Esophagus muscularis mucosa (tissue), 4 donors: ENCODE measurements around the gene CALB2.

ENCODE experiments used
- CTCF ChIP-seq, 3 experiments: fragments of 200-600 bp in 2 of 3; fragments of 450-650 bp in 1 of 3; sonication (generic) in 2 of 3; IDR thresholded peaks; one replicate each; pipeline ENCODE4 v1.5.1; 2017 to 2019; ENCODE audit warnings: antibody characterized with exemption in 3 of 3, mild to moderate bottlenecking in 2 of 3, moderate library complexity in 1 of 3
- EP300 ChIP-seq: sonication (generic); formaldehyde crosslinking; IDR thresholded peaks from one replicate; pipeline ENCODE4 v1.6.1; 2017; ENCODE audit warnings: antibody characterized with exemption
- POLR2A ChIP-seq: fragments of 450-650 bp; IDR thresholded peaks from one replicate; pipeline ENCODE4 v1.6.1; 2017; ENCODE audit warnings: antibody characterized with exemption, moderate library complexity, mild to moderate bottlenecking, low read depth
- POLR2AphosphoS5 ChIP-seq, 2 donors: sonication (generic); formaldehyde crosslinking; IDR thresholded peaks; one replicate each; pipeline ENCODE4 v1.6.1; 2017; ENCODE audit warnings: antibody characterized with exemption in 2 of 2

DNA sequence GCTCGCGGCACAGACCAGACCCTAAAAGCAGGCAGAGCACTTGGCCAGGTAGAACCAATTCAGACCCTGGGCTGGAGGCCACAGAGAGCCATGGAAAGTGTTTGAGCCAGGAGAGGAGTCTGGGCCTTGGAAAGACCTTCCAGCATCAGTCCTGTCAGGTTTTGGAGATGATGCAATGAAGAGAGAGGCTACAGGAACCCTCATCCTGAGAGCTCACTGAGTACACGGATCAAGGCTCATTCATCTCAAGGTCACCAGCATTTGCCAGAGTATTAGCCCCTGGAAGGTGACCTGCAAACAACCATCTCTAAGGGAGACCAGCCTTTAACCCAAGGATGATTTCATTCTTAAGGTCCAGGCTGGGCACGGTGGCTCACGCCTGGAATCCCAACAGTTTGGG lies 55.5 kb downstream of the CALB2 start:
- TF ChIP-seq CTCF (IDR thresholded peaks at IDR 0.05) (no peak), POLR2A (no peak), EP300 (no peak), POLR2AphosphoS5 (IDR thresholded peaks at IDR 0.05) (no peak)
